NK-92 treated with Interleukin-12 subunit alpha and Interleukin-12 subunit beta, amount 100 ng/mL, for 24 hours (cell line): Measurements from ENCODE around the gene MSH5.
"Not testable (repeated sequence)": the region's sequence is repeated elsewhere in the genome, so short reads cannot be mapped to it uniquely, and the experiment has no call there.

ENCODE experiments used
- DNase-seq: peaks from one replicate; lab custom pipeline; 2025; lab: John Stamatoyannopoulos, UW

The MSH5 gene

GRCh38 chr6:31739639-31740396 is at the start of gene MSH5:
MSH5 (plus strand) TSS chr6:31740005; CDS start chr6:31740467, 462 bp downstream.
- DNase-seq: peak; percentile 99

- no peak for DNase-seq
These were observed 49.4 kb upstream of the MSH5 start for GRCh38 chr6:31690231-31691077.

- no peak for DNase-seq
These were observed 48.7 kb upstream of the MSH5 start for GRCh38 chr6:31691078-31691463.

- DNase-seq: no peak
These were observed 48.2 kb upstream of the MSH5 start for GRCh38 chr6:31691564-31692108.

GRCh38 chr6:31692353-31692752 is 47.5 kb upstream of the MSH5 start:
- DNase-seq: no peak

- no peak for DNase-seq
These were observed 46.9 kb upstream of the MSH5 start for GRCh38 chr6:31692886-31693285.

GRCh38 chr6:31693535-31693934 is 46.3 kb upstream of the MSH5 start:
- no peak for DNase-seq

- DNase-seq: no peak
These were observed 42.2 kb upstream of the MSH5 start for GRCh38 chr6:31697555-31697954.

GRCh38 chr6:31700740-31701401 is 38.9 kb upstream of the MSH5 start:
- no peak for DNase-seq

- no peak for DNase-seq
These were observed 38.0 kb upstream of the MSH5 start for GRCh38 chr6:31701666-31702404.

GRCh38 chr6:31702405-31702818 is 37.4 kb upstream of the MSH5 start:
- DNase-seq: no peak

GRCh38 chr6:31702819-31703716 is 36.7 kb upstream of the MSH5 start, which contains the start of gene ABHD16A:
ABHD16A (minus strand) TSS chr6:31703324; CDS start chr6:31703281, 43 bp downstream.
- peak; percentile 96 for DNase-seq

- DNase-seq: no peak
These were observed 33.9 kb upstream of the MSH5 start for GRCh38 chr6:31705931-31706330.

- no peak for DNase-seq
These were observed 33.2 kb upstream of the MSH5 start, which contains the start of gene LY6G6F for GRCh38 chr6:31706599-31706998. LY6G6F (plus strand) TSS chr6:31706866; CDS start chr6:31706907, 41 bp downstream.

GRCh38 chr6:31707701-31708100 is 32.1 kb upstream of the MSH5 start:
- no peak for DNase-seq

- no peak for DNase-seq
These were observed 31.6 kb upstream of the MSH5 start for GRCh38 chr6:31708224-31708623.

- DNase-seq: not testable (repeated sequence)
These were observed 30.6 kb upstream of the MSH5 start for GRCh38 chr6:31709157-31709556.

- DNase-seq: no peak
These were observed 29.1 kb upstream of the MSH5 start for GRCh38 chr6:31710523-31711219.

GRCh38 chr6:31711233-31711632 is 28.6 kb upstream of the MSH5 start:
- DNase-seq: no peak

GRCh38 chr6:31712296-31712695 is 27.5 kb upstream of the MSH5 start:
- no peak for DNase-seq
